Omental fat pad (tissue), 4 donors: Measurements from ENCODE around the gene USP17L13. TPM values are rescaled to one million over a fixed set of nuclear protein-coding genes. Genes with fewer than 3 reads are reported as not detected.

Source experiments
- total RNA-seq, 4 donors: library from RNA; depleted of rRNA; stranded (reverse); fragments of >200 nt; gene quantifications; one replicate each; pipeline ENCODE4 v1.1.0, GENCODE V29; 2016

Gene USP17L13
- total RNA-seq, 4 donors from 2014 or later: not detected

Other genes starting within 250 kb of the USP17L13 start
- not detected for gene FAM90A26, start 54.5 kb upstream of the USP17L13 start, total RNA-seq
- not detected for gene USP17L10, start 14.2 kb upstream of the USP17L13 start, total RNA-seq
- not detected for gene USP17L11, start 9.5 kb upstream of the USP17L13 start, total RNA-seq
- gene USP17L12, start 4.7 kb upstream of the USP17L13 start, total RNA-seq: not detected
- not detected for gene USP17L15, start 9.5 kb downstream of the USP17L13 start, total RNA-seq
- gene USP17L17, start 19.0 kb downstream of the USP17L13 start, total RNA-seq: not detected
- not detected for gene USP17L18, start 23.7 kb downstream of the USP17L13 start, total RNA-seq
- not detected for gene USP17L19, start 28.5 kb downstream of the USP17L13 start, total RNA-seq
- not detected for gene USP17L20, start 33.2 kb downstream of the USP17L13 start, total RNA-seq
- not detected for gene USP17L21, start 38.0 kb downstream of the USP17L13 start, total RNA-seq
- gene USP17L22, start 42.7 kb downstream of the USP17L13 start, total RNA-seq: not detected
- gene USP17L24, start 100.3 kb downstream of the USP17L13 start, total RNA-seq: not detected
- not detected for gene USP17L25, start 105.0 kb downstream of the USP17L13 start, total RNA-seq
- gene USP17L26, start 109.8 kb downstream of the USP17L13 start, total RNA-seq: not detected
- gene USP17L5, start 114.5 kb downstream of the USP17L13 start, total RNA-seq: not detected
- gene USP17L27, start 119.3 kb downstream of the USP17L13 start, total RNA-seq: not detected
- gene USP17L28, start 124.0 kb downstream of the USP17L13 start, total RNA-seq: not detected
- not detected for gene USP17L29, start 128.7 kb downstream of the USP17L13 start, total RNA-seq
- not detected for gene USP17L30, start 138.2 kb downstream of the USP17L13 start, total RNA-seq
- gene DEFB131A, start 219.5 kb downstream of the USP17L13 start, total RNA-seq: not detected